AG09309 (cell line): ENCODE measurements around the gene RDX.

Experiments used
- DNase-seq: peaks from one replicate; pipeline ENCODE4 v3.0.0-alpha.2; 2010; ENCODE audit warnings: low read depth
- H3K4me3 ChIP-seq: 2 replicates; pipeline ENCODE4 v1.5.1; 2011; ENCODE audit warnings: mild to moderate bottlenecking, low read depth, low read length, moderate library complexity; ENCODE audit not compliant: control insufficient read depth
- TF ChIP-seq, protein P1 (sequence below): IDR thresholded peaks from 2 replicates; pipeline ENCODE4 v1.5.1; 2011; ENCODE audit warnings: mild to moderate bottlenecking, low read depth, low read length, inconsistent platforms; ENCODE audit not compliant: insufficient read depth, control insufficient read depth; ENCODE audit errors: missing control alignments

Gene RDX

GRCh38 chr11:110272919-110273318, 23.5 kb downstream of the RDX start:
- DNase-seq, result no peak
- no peak overlapping the region for H3K4me3 ChIP-seq
- TF ChIP-seq, protein P1, sequence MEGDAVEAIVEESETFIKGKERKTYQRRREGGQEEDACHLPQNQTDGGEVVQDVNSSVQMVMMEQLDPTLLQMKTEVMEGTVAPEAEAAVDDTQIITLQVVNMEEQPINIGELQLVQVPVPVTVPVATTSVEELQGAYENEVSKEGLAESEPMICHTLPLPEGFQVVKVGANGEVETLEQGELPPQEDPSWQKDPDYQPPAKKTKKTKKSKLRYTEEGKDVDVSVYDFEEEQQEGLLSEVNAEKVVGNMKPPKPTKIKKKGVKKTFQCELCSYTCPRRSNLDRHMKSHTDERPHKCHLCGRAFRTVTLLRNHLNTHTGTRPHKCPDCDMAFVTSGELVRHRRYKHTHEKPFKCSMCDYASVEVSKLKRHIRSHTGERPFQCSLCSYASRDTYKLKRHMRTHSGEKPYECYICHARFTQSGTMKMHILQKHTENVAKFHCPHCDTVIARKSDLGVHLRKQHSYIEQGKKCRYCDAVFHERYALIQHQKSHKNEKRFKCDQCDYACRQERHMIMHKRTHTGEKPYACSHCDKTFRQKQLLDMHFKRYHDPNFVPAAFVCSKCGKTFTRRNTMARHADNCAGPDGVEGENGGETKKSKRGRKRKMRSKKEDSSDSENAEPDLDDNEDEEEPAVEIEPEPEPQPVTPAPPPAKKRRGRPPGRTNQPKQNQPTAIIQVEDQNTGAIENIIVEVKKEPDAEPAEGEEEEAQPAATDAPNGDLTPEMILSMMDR, result no peak

- H3K4me3 ChIP-seq, result no peak overlapping the region
- DNase-seq, result no peak
- TF ChIP-seq, protein P1, result no peak
These were observed 26.4 kb downstream of the RDX start for GRCh38 chr11:110269996-110270395.

DNA sequence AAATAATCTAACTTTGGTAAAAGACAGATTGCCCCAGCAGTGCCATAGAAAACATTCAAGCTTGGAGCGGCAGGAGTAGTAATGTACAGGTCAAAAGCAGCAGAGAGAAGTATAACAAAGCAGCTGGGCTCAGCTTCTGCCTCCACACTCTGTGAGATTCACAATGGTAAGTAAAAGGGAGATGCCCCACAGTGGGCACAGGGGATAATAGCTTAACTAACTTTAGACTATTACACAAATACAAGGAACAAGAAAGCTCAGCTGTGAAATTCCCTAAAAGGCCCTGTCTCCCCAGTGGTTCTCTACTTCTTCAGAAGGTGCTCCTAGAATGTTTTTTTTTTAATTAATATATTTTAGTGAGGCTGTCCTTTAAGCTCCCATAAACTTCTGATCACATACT, 28.0 kb downstream of the RDX start:
- no peak for DNase-seq
- H3K4me3 ChIP-seq, result no peak overlapping the region
- TF ChIP-seq, protein P1, result no peak

GRCh38 chr11:110262072-110262403, 34.4 kb downstream of the RDX start:
- no peak overlapping the region for H3K4me3 ChIP-seq
- TF ChIP-seq, protein P1, result no peak
- no peak for DNase-seq

- H3K4me3 ChIP-seq, result no peak overlapping the region
- no peak for DNase-seq
- TF ChIP-seq, protein P1, result no peak
These were observed 35.0 kb downstream of the RDX start for GRCh38 chr11:110261195-110262071.

DNA sequence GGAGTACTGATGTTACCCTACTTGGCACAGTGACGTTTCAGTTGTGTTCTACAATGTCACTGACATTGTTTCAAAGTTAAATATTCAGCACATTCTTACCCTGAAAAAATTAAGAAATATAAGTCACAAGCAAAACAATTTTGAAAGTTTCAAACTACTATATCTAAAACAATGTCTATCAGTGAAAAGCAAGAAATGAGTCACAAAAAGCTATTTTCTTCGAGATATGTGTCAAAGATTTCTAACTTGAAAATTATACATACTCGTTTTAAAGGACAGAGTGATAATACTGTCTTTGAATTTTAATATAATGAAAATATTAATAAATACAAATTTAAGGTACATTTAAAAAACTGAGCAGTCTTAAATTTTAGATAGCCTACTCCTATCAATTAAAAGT, 42.9 kb downstream of the RDX start:
- no peak for DNase-seq
- TF ChIP-seq, protein P1, result no peak

More for the DNA sequence above, 42.9 kb downstream of the RDX start:
- no peak overlapping the region for H3K4me3 ChIP-seq
